Small intestine (tissue), 7 donors: ENCODE measurements around the gene IGSF3. TPM values are rescaled to one million over a fixed set of nuclear protein-coding genes. Genes with fewer than 3 reads are reported as not detected.
A peak's percentile ranks its signal among the peaks of the same experiment; 100 is the strongest.
"Not testable (repeated sequence)": the region's sequence is repeated elsewhere in the genome, so short reads cannot be mapped to it uniquely, and the experiment has no call there.

ENCODE experiments used
- DNase-seq, 2 donors: peaks; one replicate each; pipeline versions ENCODE4 v3.0.0 to v3.0.0-alpha.2; 2013
- FAIRE-seq: peaks from 2 replicates; lab custom pipeline; 2012; peaks lifted over from hg19 to GRCh38; lab: Jason Lieb, UNC
- H3K27ac ChIP-seq, 3 donors: one replicate each; pipeline ENCODE4 v1.5.1; 2013; ENCODE audit warnings: low read length in 2 of 3, mild to moderate bottlenecking in 2 of 3, control low read depth in 1 of 3, inconsistent platforms in 1 of 3, low read depth in 1 of 3, moderate library complexity in 1 of 3
- H3K27me3 ChIP-seq, 3 donors: one replicate each; pipeline ENCODE4 v1.6.1; 2013; ENCODE audit warnings: low read length in 3 of 3, inconsistent platforms in 1 of 3; ENCODE audit not compliant: control insufficient read depth in 3 of 3, insufficient read depth in 3 of 3
- H3K36me3 ChIP-seq, 3 donors: one replicate each; pipeline ENCODE4 v1.6.1; 2013; ENCODE audit warnings: low read length in 3 of 3, inconsistent platforms in 1 of 3, low read depth in 1 of 3, mild to moderate bottlenecking in 1 of 3, moderate library complexity in 1 of 3; ENCODE audit not compliant: control insufficient read depth in 3 of 3, insufficient read depth in 2 of 3
- H3K4me1 ChIP-seq, 3 donors: one replicate each; pipeline ENCODE4 v1.6.1; 2013; ENCODE audit warnings: low read length in 2 of 3, inconsistent platforms in 1 of 3, low read depth in 1 of 3, mild to moderate bottlenecking in 1 of 3, moderate library complexity in 1 of 3; ENCODE audit not compliant: control insufficient read depth in 3 of 3, insufficient read depth in 2 of 3
- H3K4me3 ChIP-seq, 3 donors: one replicate each; pipeline ENCODE4 v1.5.1; 2013; ENCODE audit warnings: low read length in 3 of 3, control low read depth in 1 of 3, inconsistent platforms in 1 of 3, low read depth in 1 of 3, mild to moderate bottlenecking in 1 of 3, moderate library complexity in 1 of 3
- H3K9me3 ChIP-seq, 2 donors: one replicate each; pipeline ENCODE4 v1.6.1; 2013; ENCODE audit warnings: low read depth in 1 of 2, low read length in 1 of 2; ENCODE audit not compliant: control insufficient read depth in 2 of 2, insufficient read depth in 1 of 2
- WGBS, 3 donors: extraction: QIAGEN DNeasy Blood & Tissue Kit; methylation state at CpG; one replicate each; pipeline ENCODE4 v1.1.7; 2013; 5-methylcytosine and 5-hydroxymethylcytosine counted together
- polyA plus RNA-seq, 4 donors: library from polyadenylated mRNA; stranded (reverse) in 3 of 4; unstranded in 1 of 4; fragments of 200-250 nt in 3 of 4; fragments of 120-200 nt in 1 of 4; gene quantifications; one replicate each; pipeline versions ENCODE4 v1.2.1 to v1.2.3, GENCODE V29; 2013
- donor health status: healthy with polysubstance abuse.
- donor health status: control.
- donor health status: control.
- donor health status: Bipolar disorder and iron deficiency.
- donor health status: healthy.

IGSF3 gene
- polyA plus RNA-seq, 4 donors, result 5.4 to 44.8 (median 7.0) TPM

GRCh38 chr1:116642311-116643280, 24.9 kb downstream of the IGSF3 start:
- 36 to 53% (median 40%) methylated on average over 14 of the region's 14 CpGs for WGBS, 3 donors
- peak; percentile 55 to 62 for DNase-seq
- not testable (repeated sequence) for H3K4me3 ChIP-seq, H3K36me3 ChIP-seq, H3K9me3 ChIP-seq, FAIRE-seq, H3K27me3 ChIP-seq
- H3K4me1 ChIP-seq, result peaks cover 0 to 36% (median 2%) of the 10 kb centered on the region in 3 donors
- H3K27ac ChIP-seq, result peak overlapping the region in 2 of 3 donors; percentile 62 to 81

GRCh38 chr1:116637583-116637982, 29.9 kb downstream of the IGSF3 start:
- H3K36me3 ChIP-seq, H3K9me3 ChIP-seq, DNase-seq, H3K27me3 ChIP-seq, H3K4me3 ChIP-seq, FAIRE-seq, H3K27ac ChIP-seq: not testable (repeated sequence)
- WGBS, 3 donors, result 85 to 98% (median 91%) methylated on average over 2 of the region's 2 CpGs
- H3K4me1 ChIP-seq, result peaks cover 0 to 11% (median 0%) of the 10 kb centered on the region in 3 donors

GRCh38 chr1:116636584-116636983, 30.9 kb downstream of the IGSF3 start:
- WGBS, 3 donors, result 67 to 90% (median 82%) methylated on average over 4 to 5 of the region's 6 CpGs
- not testable (repeated sequence) for H3K4me3 ChIP-seq, H3K36me3 ChIP-seq, H3K27me3 ChIP-seq, FAIRE-seq, H3K9me3 ChIP-seq, H3K4me1 ChIP-seq, H3K27ac ChIP-seq, DNase-seq

DNA sequence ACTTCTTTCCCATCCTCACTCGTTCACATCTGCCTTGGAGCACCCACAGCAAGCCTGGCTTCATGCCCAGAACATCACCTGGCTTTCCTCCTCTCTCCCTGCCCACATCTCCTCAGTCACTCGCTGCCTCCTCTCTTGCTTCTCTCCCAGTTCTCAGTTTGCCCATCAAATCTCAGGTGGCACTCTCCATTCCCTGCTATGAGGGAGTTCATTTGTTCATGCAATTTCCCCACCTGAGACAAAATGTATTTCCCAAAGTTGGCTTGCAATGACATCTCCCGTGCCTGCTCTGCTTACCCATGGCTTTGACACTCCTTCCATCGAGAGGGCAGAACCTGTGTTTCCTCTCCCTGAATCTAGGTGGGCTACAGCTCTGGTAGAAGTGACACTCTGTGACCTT, 33.1 kb downstream of the IGSF3 start:
- FAIRE-seq, H3K36me3 ChIP-seq, H3K27ac ChIP-seq, H3K9me3 ChIP-seq, DNase-seq, H3K4me3 ChIP-seq, H3K27me3 ChIP-seq, H3K4me1 ChIP-seq: not testable (repeated sequence)
- 63 to 71% (median 68%) methylated on average over 3 to 4 of the region's 4 CpGs for WGBS, 3 donors

GRCh38 chr1:116631996-116632925, 35.3 kb downstream of the IGSF3 start:
- H3K4me3 ChIP-seq, H3K27me3 ChIP-seq, H3K9me3 ChIP-seq, DNase-seq, H3K27ac ChIP-seq, H3K36me3 ChIP-seq, FAIRE-seq: not testable (repeated sequence)
- 64 to 75% (median 65%) methylated on average over 10 of the region's 10 CpGs for WGBS, 3 donors
- H3K4me1 ChIP-seq, result peaks cover 0 to 11% (median 0%) of the 10 kb centered on the region in 3 donors

DNA sequence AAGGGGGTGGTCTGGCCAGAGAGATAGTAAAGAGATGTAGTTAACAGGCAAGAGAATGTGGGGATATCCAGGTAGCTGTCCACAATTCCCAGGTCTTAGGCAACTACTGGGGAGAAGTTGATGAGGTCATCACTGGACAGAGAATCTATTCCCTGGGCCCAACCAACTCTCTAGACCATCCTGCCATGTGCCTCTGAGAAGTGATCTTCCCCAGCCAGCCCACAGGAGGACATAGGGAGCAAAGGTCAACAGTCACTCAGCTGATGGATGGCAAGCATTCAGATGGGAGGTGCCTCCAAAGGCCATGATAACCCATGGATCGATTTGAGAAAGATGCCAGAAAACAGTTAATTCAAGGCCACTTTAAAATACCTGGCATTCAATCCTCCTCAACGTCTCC, 36.0 kb downstream of the IGSF3 start:
- H3K4me1 ChIP-seq, result peaks cover 0 to 11% (median 1%) of the 10 kb centered on the region in 3 donors
- not testable (repeated sequence) for FAIRE-seq, H3K27me3 ChIP-seq, H3K9me3 ChIP-seq, H3K27ac ChIP-seq, H3K36me3 ChIP-seq, H3K4me3 ChIP-seq
- WGBS, 3 donors, result 9 to 41% (median 23%) methylated on average over 2 of the region's 2 CpGs
- DNase-seq, result peak in 1 of 2 donors; percentile 60

DNA sequence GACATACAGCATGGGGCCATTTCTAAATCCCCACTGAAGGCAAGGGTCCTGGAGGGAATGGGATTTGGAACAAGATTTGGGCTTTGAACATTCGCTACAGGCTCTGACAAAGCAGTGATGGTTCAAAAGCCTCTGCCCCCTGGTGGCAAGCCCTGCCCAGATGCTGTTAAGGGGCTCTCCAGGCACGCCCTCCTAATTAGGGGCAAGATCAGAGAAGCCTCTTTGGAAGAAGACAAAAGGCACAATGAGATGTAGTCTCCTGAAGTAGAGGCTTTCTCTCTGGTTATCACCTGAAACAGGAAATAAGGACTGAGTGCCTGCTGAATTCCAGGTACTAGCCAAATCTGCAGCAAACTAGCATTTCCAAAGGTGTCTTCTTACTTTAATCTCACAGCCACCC, 37.5 kb downstream of the IGSF3 start:
- H3K4me3 ChIP-seq, H3K27ac ChIP-seq, DNase-seq, H3K27me3 ChIP-seq, H3K36me3 ChIP-seq, H3K9me3 ChIP-seq, FAIRE-seq: not testable (repeated sequence)
- WGBS, 3 donors, result 63 to 85% (median 75%) methylated on average over 1 to 2 of the region's 2 CpGs
- H3K4me1 ChIP-seq, result peaks cover 0 to 14% (median 1%) of the 10 kb centered on the region in 3 donors

GRCh38 chr1:116629441-116629840, 38.1 kb downstream of the IGSF3 start:
- H3K4me1 ChIP-seq, result peaks cover 0 to 20% (median 3%) of the 10 kb centered on the region in 3 donors
- WGBS, 3 donors, result 75 to 93% (median 86%) methylated on average over 2 of the region's 2 CpGs
- H3K36me3 ChIP-seq, H3K4me3 ChIP-seq, H3K27ac ChIP-seq, FAIRE-seq, H3K9me3 ChIP-seq, DNase-seq, H3K27me3 ChIP-seq: not testable (repeated sequence)
